Calu3 (cell line): Measurements from ENCODE around the gene REPS1. TPM values are rescaled to one million over a fixed set of nuclear protein-coding genes. Genes with fewer than 3 reads are reported as not detected.
A peak's percentile ranks its signal among the peaks of the same experiment; 100 is the strongest.

Source experiments
- BruUV-seq: library from RNA; stranded (reverse); fragments of 400-500 nt; replicated peaks from 2 replicates; lab custom pipeline; 2021; lab: Mats Ljungman, UMichigan
- CTCF ChIA-PET: fragments of 300-600 bp; sonication (Branson Sonifier 250); formaldehyde crosslinking; loops from one replicate; lab custom pipeline; 2022; ENCODE audit warnings: antibody characterized with exemption; lab: Charles Lee
- DNase-seq: peaks from one replicate; pipeline ENCODE4 v3.0.0; 2022
- H3K27ac Mint-ChIP-seq: one replicate; pipeline ENCODE4 v1.8.0; 2022; ENCODE audit warnings: mixed read lengths; ENCODE audit not compliant: unreplicated experiment
- H3K27me3 Mint-ChIP-seq: one replicate; pipeline ENCODE4 v1.8.0; 2022; ENCODE audit warnings: mixed read lengths; ENCODE audit not compliant: unreplicated experiment
- H3K36me3 Mint-ChIP-seq: one replicate; pipeline ENCODE4 v1.8.0; 2022; ENCODE audit warnings: mild to moderate bottlenecking, moderate library complexity, mixed read lengths; ENCODE audit not compliant: insufficient read depth, unreplicated experiment
- H3K4me1 Mint-ChIP-seq: one replicate; pipeline ENCODE4 v1.8.0; 2022; ENCODE audit warnings: mild to moderate bottlenecking, low read depth, mixed read lengths; ENCODE audit not compliant: unreplicated experiment
- H3K4me3 Mint-ChIP-seq: one replicate; pipeline ENCODE4 v1.8.0; 2022; ENCODE audit warnings: mild to moderate bottlenecking, low read depth, moderate library complexity, mixed read lengths; ENCODE audit not compliant: unreplicated experiment
- H3K9me3 Mint-ChIP-seq: one replicate; pipeline ENCODE4 v1.8.0; 2022; ENCODE audit warnings: low read depth, mixed read lengths; ENCODE audit not compliant: unreplicated experiment
- intact Hi-C: fragments of 100-400 bp; cut with micrococcal nuclease; formaldehyde crosslinking; loops from one replicate; pipeline ENCODE4 v1.10.0; 2022; ENCODE audit not compliant: unreplicated experiment
- total RNA-seq: library from RNA; stranded (reverse); gene quantifications from 2 replicates; pipeline ENCODE4 v1.2.3, GENCODE V29; 2022
- TF ChIP-seq, protein P1 (sequence below): fragments of 200-600 bp; IDR thresholded peaks from one replicate; pipeline ENCODE4 v1.8.0; 2022; ENCODE audit warnings: antibody characterized with exemption; ENCODE audit not compliant: unreplicated experiment

The REPS1 gene
- total RNA-seq, 1 experiment from 2014 or later = 29.5 TPM

DNA sequence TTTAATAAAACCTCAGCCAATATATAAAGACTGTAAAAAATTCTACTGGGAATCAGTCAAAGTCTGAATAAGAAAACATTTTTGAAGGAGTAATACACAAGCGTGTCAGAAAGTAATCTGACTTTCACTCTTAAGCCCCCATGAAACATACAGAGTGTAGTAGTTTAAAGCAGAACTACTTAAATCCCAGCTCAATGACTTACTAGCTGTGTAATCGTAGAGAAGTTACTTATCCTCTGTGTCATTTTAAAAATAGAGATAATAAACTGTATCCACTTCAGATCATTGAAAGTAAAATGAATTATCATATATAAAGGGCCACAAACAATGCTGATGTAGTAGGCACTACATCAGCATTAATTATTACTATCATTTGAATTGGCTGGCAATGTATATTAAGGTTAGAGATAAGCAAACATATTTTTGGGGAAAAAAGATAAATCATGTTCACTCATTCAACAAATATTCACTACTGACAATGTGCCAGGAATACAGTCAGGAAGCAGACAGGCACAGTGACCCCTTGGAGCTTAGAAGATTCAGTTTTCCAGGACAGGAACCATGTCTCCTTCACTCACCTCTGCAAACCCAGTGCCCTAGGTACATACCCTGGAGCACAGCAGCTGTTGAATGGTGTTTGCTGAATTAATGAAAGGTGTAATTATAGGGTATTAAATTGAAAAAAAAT is 14.4 kb downstream of the REPS1 start:
- no peaks in the 10 kb centered on the region for H3K9me3 Mint-ChIP-seq
- H3K27me3 Mint-ChIP-seq = no peaks in the 10 kb centered on the region
- H3K4me3 Mint-ChIP-seq = no peak overlapping the region
- intact Hi-C loops = no loop called here
- no peak for DNase-seq
- H3K27ac Mint-ChIP-seq = no peak overlapping the region
- H3K4me1 Mint-ChIP-seq = peaks cover 44% of the 10 kb centered on the region
- H3K36me3 Mint-ChIP-seq = no peaks in the 10 kb centered on the region
- CTCF ChIA-PET = no interaction called here
- TF ChIP-seq, protein P1, sequence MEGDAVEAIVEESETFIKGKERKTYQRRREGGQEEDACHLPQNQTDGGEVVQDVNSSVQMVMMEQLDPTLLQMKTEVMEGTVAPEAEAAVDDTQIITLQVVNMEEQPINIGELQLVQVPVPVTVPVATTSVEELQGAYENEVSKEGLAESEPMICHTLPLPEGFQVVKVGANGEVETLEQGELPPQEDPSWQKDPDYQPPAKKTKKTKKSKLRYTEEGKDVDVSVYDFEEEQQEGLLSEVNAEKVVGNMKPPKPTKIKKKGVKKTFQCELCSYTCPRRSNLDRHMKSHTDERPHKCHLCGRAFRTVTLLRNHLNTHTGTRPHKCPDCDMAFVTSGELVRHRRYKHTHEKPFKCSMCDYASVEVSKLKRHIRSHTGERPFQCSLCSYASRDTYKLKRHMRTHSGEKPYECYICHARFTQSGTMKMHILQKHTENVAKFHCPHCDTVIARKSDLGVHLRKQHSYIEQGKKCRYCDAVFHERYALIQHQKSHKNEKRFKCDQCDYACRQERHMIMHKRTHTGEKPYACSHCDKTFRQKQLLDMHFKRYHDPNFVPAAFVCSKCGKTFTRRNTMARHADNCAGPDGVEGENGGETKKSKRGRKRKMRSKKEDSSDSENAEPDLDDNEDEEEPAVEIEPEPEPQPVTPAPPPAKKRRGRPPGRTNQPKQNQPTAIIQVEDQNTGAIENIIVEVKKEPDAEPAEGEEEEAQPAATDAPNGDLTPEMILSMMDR = no peak
- no TSS peak for BruUV-seq

- TF ChIP-seq, protein P1 = no peak
- CTCF ChIA-PET = no interaction called here
- Mint-ChIP-seq H3K4me1 (peaks cover 44% of the 10 kb centered on the region), H3K4me3 (no peak overlapping the region), H3K9me3 (no peaks in the 10 kb centered on the region), H3K27ac (no peak overlapping the region), H3K27me3 (no peaks in the 10 kb centered on the region), H3K36me3 (no peaks in the 10 kb centered on the region)
- no TSS peak for BruUV-seq
- no peak for DNase-seq
- intact Hi-C loops = no loop called here
These were observed 15.8 kb downstream of the REPS1 start for GRCh38 chr6:138972226-138972665.

DNA sequence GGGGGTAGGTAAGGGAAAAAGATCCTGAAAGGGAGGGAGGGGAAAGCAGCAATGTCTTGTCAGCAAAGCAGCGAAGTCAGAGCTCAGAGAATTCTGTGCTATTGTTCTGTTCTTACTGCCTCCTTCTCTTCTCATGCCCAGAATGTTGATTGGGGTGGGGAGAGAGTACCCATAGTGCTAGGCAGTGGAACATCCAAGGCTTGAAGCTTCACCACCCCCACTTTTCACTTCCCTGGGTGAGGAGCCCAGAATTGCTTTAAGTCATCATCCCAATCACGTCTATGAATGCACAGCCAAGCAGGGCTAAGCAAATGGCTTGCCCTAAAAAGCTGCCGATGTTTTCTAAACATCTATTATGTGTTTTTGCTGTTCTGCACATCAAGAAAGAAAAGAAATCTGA is 16.5 kb downstream of the REPS1 start:
- CTCF ChIA-PET = no interaction called here
- H3K27ac Mint-ChIP-seq = no peak overlapping the region
- no peaks in the 10 kb centered on the region for H3K9me3 Mint-ChIP-seq
- H3K27me3 Mint-ChIP-seq = no peaks in the 10 kb centered on the region
- BruUV-seq = no TSS peak
- no peaks in the 10 kb centered on the region for H3K36me3 Mint-ChIP-seq
- DNase-seq = no peak
- intact Hi-C loops = no loop called here
- H3K4me3 Mint-ChIP-seq = no peak overlapping the region
- TF ChIP-seq, protein P1 = no peak
- peaks cover 44% of the 10 kb centered on the region for H3K4me1 Mint-ChIP-seq

- Mint-ChIP-seq H3K4me3 (no peak overlapping the region), H3K27me3 (no peaks in the 10 kb centered on the region), H3K27ac (peak overlapping the region; percentile 2), H3K9me3 (no peaks in the 10 kb centered on the region), H3K4me1 (peaks cover 44% of the 10 kb centered on the region), H3K36me3 (no peaks in the 10 kb centered on the region)
- no TSS peak for BruUV-seq
- intact Hi-C loops = no loop called here
- CTCF ChIA-PET = no interaction called here
- TF ChIP-seq, protein P1 = no peak
- DNase-seq = no peak
These were observed 17.1 kb downstream of the REPS1 start for GRCh38 chr6:138970856-138971425.
